OCI-LY3 (cell line): ENCODE data around the gene TBKBP1.

Experiments
- CTCF ChIP-seq: fragments of 200-600, 300-600 bp; sonication (generic); IDR thresholded peaks from 2 replicates; pipeline ENCODE4 v1.5.1; 2014; ENCODE audit warnings: antibody characterized with exemption, low read length, low read depth
- EZH2phosphoT487 ChIP-seq: fragments of 200-600 bp; shearing (Covaris generic); IDR thresholded peaks from 2 replicates; pipeline ENCODE4 v1.6.1; 2018; ENCODE audit warnings: antibody characterized with exemption, mixed run types, low read depth

DNA sequence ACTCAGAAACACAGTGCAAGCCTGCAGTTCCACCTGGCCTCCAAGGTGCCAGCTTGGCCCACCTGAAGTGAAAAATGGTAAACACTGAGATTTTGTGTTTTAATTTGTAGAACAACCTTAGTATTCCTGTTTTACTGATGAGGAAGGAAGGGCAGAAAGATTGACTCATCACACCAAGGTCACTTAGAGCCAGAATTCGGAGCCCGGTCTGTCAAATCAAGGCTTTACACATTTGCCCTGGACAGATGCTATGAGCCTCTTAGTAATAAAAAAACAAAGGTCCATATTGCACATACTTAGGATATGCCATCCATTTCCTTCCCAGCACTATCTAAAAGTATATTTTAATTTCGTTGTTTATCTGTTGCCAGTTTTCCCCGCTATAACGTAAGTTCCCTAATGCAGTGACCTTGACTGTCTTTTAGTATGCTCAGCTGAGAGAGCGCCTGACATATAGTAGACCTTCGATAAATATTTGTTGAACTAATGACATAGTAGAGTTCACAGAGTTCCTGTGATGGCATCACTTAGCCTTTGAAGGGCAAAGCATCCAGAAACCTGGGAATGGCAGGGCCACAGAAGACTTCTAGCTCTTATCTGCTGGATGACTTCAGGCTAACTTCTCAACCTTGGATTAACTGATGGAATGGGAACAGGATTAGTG lies 7.2 kb upstream of the TBKBP1 start:
- TF ChIP-seq CTCF (no peak), EZH2phosphoT487 (no peak)
